Esophagus muscularis mucosa (tissue), 4 donors: ENCODE results near the gene ARHGAP23. TPM values are rescaled to one million over a fixed set of nuclear protein-coding genes. Genes with fewer than 3 reads are reported as not detected.
A peak's percentile ranks its signal among the peaks of the same experiment; 100 is the strongest.

Experiments
- DNase-seq: peaks from one replicate; pipeline ENCODE4 v3.0.0-alpha.2; 2017; ENCODE audit errors: extremely low spot score
- H3K27ac ChIP-seq, 4 donors: fragments of 200-600 bp; sonication (generic); replicated peaks in 1 of 4; 1 replicate in 3 of 4; 2 replicates in 1 of 4; pipeline ENCODE4 v1.5.1; 2016 to 2019; ENCODE audit warnings: mild to moderate bottlenecking in 1 of 4
- H3K27me3 ChIP-seq, 4 donors: fragments of 200-600 bp; sonication (generic); one replicate each; pipeline versions ENCODE4 v1.5.1 to v1.6.0; 2016 to 2019
- H3K36me3 ChIP-seq, 4 donors: fragments of 200-600 bp; sonication (generic); one replicate each; pipeline ENCODE4 v1.5.1; 2016 to 2019
- H3K4me1 ChIP-seq, 4 donors: fragments of 200-600 bp; sonication (generic); one replicate each; pipeline ENCODE4 v1.5.1; 2016 to 2019
- H3K4me3 ChIP-seq, 4 donors: fragments of 200-600 bp; sonication (generic); 1 replicate in 2 of 4; 2 replicates in 2 of 4; pipeline ENCODE4 v1.5.1; 2016 to 2019; ENCODE audit warnings: mild to moderate bottlenecking in 4 of 4, moderate library complexity in 1 of 4
- H3K9me3 ChIP-seq, 4 donors: fragments of 200-600 bp; sonication (generic); 1 replicate in 3 of 4; 2 replicates in 1 of 4; pipeline ENCODE4 v1.5.1; 2016 to 2019
- EP300 ChIP-seq: sonication (generic); formaldehyde crosslinking; IDR thresholded peaks from one replicate; pipeline ENCODE4 v1.6.1; 2017; ENCODE audit warnings: antibody characterized with exemption
- POLR2A ChIP-seq: fragments of 450-650 bp; IDR thresholded peaks from one replicate; pipeline ENCODE4 v1.6.1; 2017; ENCODE audit warnings: antibody characterized with exemption, moderate library complexity, mild to moderate bottlenecking, low read depth
- POLR2AphosphoS5 ChIP-seq, 2 donors: sonication (generic); formaldehyde crosslinking; IDR thresholded peaks; one replicate each; pipeline ENCODE4 v1.6.1; 2017; ENCODE audit warnings: antibody characterized with exemption in 2 of 2
- WGBS: methylation state at CpG from one replicate; pipeline ENCODE4 v1.1.5; 2018; 5-methylcytosine and 5-hydroxymethylcytosine counted together
- intact Hi-C: fragments of 100-400 bp; cut with DNase I; formaldehyde crosslinking; loops from one replicate; pipeline ENCODE4 v1.15.1; 2023
- total RNA-seq, 4 donors: library from RNA; depleted of rRNA; stranded (reverse); fragments of >200 nt; gene quantifications; one replicate each; pipeline versions ENCODE4 v1.1.0 to v1.2.1, GENCODE V29; 2016
- TF ChIP-seq, protein P1 (sequence below), 3 experiments: fragments of 200-600 bp in 2 of 3; fragments of 450-650 bp in 1 of 3; sonication (generic) in 2 of 3; IDR thresholded peaks; one replicate each; pipeline ENCODE4 v1.5.1; 2017 to 2019; ENCODE audit warnings: antibody characterized with exemption in 3 of 3, mild to moderate bottlenecking in 2 of 3, moderate library complexity in 1 of 3

The ARHGAP23 gene
- total RNA-seq, 4 donors from 2014 or later = 58.6 to 150 (median 104) TPM

DNA sequence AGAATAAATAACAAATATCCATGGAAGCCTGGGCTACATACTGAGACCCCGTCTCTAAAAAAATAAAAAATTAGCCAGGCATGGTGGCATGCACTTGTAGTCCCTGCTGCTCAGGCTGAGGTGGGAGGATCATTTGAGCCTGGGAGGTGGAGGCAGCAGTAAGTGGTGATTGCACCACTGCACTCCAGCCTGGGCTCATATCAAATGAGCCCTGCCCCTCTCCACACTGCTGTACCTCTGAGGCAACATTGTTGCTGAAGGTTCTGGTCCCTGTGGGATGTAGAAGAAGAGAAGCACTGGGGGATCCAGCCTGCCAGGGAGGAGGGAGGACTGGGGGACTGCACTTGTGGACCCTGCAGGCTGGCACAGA, 11.4 kb upstream of the ARHGAP23 start:
- no peaks in the 10 kb centered on the region for H3K36me3 ChIP-seq
- H3K27ac ChIP-seq = no peak overlapping the region
- DNase-seq = no peak
- peaks cover 0 to 29% (median 0%) of the 10 kb centered on the region in 4 donors for H3K27me3 ChIP-seq
- intact Hi-C loops = no loop called here
- H3K4me1 ChIP-seq = peaks cover 42 to 52% (median 49%) of the 10 kb centered on the region in 4 donors
- WGBS = 87% methylated on average over 1 of the region's 1 CpG
- H3K4me3 ChIP-seq = no peak overlapping the region
- TF ChIP-seq EP300 = no peak
- TF ChIP-seq, protein P1, sequence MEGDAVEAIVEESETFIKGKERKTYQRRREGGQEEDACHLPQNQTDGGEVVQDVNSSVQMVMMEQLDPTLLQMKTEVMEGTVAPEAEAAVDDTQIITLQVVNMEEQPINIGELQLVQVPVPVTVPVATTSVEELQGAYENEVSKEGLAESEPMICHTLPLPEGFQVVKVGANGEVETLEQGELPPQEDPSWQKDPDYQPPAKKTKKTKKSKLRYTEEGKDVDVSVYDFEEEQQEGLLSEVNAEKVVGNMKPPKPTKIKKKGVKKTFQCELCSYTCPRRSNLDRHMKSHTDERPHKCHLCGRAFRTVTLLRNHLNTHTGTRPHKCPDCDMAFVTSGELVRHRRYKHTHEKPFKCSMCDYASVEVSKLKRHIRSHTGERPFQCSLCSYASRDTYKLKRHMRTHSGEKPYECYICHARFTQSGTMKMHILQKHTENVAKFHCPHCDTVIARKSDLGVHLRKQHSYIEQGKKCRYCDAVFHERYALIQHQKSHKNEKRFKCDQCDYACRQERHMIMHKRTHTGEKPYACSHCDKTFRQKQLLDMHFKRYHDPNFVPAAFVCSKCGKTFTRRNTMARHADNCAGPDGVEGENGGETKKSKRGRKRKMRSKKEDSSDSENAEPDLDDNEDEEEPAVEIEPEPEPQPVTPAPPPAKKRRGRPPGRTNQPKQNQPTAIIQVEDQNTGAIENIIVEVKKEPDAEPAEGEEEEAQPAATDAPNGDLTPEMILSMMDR (IDR thresholded peaks at IDR 0.05) = no peak
- no peak for TF ChIP-seq POLR2AphosphoS5 (IDR thresholded peaks at IDR 0.05)
- TF ChIP-seq POLR2A = no peak
- no peaks in the 10 kb centered on the region for H3K9me3 ChIP-seq

DNA sequence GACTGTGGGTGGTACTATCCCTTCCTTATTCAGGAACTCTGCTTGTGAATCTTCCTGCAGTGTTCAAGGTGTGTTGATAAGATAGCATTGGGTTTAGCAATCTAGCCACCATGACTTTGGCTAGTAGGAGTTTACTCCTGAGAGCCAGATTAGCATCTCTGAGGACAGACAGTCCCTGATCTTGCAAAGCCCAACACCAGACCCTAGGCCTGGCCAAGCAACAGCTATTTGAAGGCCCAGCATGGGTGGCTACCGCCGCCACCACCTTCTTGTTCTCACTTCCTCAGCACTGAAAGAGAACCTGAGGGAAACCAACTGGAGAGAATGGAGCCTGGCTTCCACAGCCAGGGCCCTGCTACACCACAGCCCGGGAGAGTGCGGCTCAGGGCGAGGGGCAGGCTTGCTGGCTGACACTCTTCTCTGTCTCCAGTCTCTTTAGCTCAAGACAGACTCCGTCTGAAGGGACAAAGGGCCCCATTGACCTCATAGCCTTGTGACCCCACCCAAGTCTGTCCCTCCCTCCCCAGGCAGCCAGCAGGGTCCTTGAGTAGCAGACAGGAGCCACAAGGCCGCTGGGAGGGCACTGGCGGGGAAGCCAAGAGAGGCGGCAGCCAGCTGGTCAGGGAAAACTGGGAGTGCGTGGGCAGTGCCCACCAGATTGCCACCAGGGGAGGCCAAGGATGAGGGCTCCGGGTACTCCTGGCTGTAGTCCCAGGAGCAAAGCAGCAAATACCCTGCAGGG, 10.9 kb upstream of the ARHGAP23 start:
- no peak for DNase-seq
- TF ChIP-seq, protein P1 (IDR thresholded peaks at IDR 0.05) = no peak
- TF ChIP-seq EP300 (no peak), POLR2AphosphoS5 (IDR thresholded peaks at IDR 0.05) (no peak), POLR2A (no peak)
- intact Hi-C loops = no loop called here
- Histone ChIP-seq H3K36me3 (no peaks in the 10 kb centered on the region), H3K27ac (no peak overlapping the region), H3K4me3 (no peak overlapping the region), H3K9me3 (no peaks in the 10 kb centered on the region), H3K4me1 (peaks cover 45 to 58% (median 55%) of the 10 kb centered on the region in 4 donors), H3K27me3 (peaks cover 0 to 29% (median 0%) of the 10 kb centered on the region in 4 donors)
- 76% methylated on average over 5 of the region's 11 CpGs for WGBS

DNA sequence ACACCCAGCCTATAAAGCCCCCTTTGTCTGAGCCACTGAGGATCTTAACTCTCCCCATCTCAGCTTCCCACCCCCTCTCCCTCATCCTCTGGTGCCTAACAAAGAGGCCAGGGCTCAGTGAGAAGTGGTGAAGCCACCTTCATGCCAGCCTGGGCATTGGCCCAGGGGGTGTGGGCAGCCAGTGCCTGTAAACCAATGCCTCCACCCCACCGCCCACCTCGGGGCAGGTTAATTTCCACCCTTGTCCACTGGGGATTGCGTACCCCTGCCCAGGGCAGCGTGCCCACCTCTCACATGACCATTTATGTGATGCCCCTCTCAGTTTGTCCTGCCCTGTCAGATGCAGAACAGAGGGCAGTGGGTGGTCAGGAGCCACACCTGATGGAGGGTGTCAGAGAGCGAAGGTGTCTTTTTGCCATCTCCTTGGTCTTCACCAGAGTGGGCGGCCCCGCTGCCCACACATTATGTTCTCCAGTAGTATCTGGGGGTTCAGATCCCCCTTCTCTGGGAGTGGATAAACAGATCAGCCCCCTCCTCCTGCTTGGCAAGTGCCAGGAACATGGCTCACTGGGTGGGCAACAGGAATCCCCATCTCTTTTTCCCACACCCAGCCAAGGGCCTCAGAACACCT, 10.1 kb upstream of the ARHGAP23 start:
- Histone ChIP-seq H3K4me3 (peak overlapping the region; percentile 52 to 63 (median 58)), H3K9me3 (no peaks in the 10 kb centered on the region), H3K27ac (no peak overlapping the region), H3K36me3 (no peaks in the 10 kb centered on the region), H3K4me1 (peaks cover 45 to 64% (median 62%) of the 10 kb centered on the region in 4 donors), H3K27me3 (peaks cover 0 to 29% (median 0%) of the 10 kb centered on the region in 4 donors)
- TF ChIP-seq, protein P1 (IDR thresholded peaks at IDR 0.05) = no peak
- no peak for TF ChIP-seq POLR2A
- TF ChIP-seq EP300 = no peak
- TF ChIP-seq POLR2AphosphoS5 (IDR thresholded peaks at IDR 0.05) = no peak
- intact Hi-C loops = no loop called here
- DNase-seq = no peak
- 83% methylated on average over 1 of the region's 7 CpGs for WGBS

DNA sequence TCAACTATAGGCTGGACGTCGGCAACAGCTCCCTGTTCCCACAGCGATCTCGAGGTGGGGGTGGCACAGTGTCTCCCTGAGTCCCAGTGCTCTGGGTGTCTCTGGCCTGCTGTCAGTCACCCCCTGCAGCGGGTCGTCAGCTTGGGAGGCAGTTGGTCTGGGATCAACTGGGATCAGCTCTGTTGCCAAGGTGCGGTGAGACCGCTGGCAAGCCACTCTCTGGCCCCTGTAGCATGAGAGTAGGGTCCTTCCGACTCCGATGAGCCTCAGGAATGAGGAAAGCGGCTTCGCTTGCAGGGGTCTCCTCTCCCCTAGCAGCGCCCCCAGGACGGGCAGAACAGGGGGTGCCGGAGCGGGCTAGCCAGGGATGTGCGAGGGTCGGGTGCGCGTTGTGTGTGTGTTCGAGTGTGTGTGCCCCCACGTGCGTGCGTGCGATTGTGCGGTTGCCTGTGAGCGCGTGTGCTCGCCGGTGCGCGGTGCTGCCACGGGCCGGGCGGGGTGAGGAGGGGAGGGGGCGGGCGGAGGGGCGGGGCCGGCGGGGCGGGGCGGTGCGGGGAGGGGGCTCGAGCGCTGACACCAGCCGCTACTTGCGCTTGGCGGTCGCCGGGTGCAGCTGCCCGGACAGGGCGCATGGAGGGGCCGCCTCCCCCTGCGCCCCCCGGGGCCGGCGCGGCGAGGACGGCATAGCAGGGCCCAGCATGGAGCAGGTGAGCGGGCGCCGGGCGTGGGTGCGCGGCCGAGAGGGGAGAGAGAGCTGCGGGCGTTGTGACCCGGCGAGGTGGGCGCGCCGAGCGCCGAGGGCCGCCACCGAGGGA, 9.4 kb upstream of the ARHGAP23 start:
- no peaks in the 10 kb centered on the region for H3K36me3 ChIP-seq
- DNase-seq = no peak
- WGBS = 3% methylated on average over 21 of the region's 78 CpGs
- intact Hi-C loops = no loop called here
- H3K9me3 ChIP-seq = no peaks in the 10 kb centered on the region
- H3K27me3 ChIP-seq = peaks cover 0 to 29% (median 0%) of the 10 kb centered on the region in 4 donors
- TF ChIP-seq EP300 = no peak
- TF ChIP-seq, protein P1 (IDR thresholded peaks at IDR 0.05) = no peak
- TF ChIP-seq POLR2A = no peak
- TF ChIP-seq POLR2AphosphoS5 (IDR thresholded peaks at IDR 0.05) = no peak
- H3K4me3 ChIP-seq = peak overlapping the region; percentile 52 to 63 (median 58)
- peak overlapping the region; percentile 79 to 92 (median 86) for H3K27ac ChIP-seq
- H3K4me1 ChIP-seq = peaks cover 47 to 71% (median 67%) of the 10 kb centered on the region in 4 donors
